ENCODE results near the gene CACNA1D. TPM values are rescaled to one million over a fixed set of nuclear protein-coding genes. Genes with fewer than 3 reads are reported as not detected.
"Not testable (repeated sequence)": the region's sequence is repeated elsewhere in the genome, so short reads cannot be mapped to it uniquely, and the experiment has no call there.

The CACNA1D gene
- total RNA-seq, 1 donor from 2014 or later = 0.95 TPM

DNA sequence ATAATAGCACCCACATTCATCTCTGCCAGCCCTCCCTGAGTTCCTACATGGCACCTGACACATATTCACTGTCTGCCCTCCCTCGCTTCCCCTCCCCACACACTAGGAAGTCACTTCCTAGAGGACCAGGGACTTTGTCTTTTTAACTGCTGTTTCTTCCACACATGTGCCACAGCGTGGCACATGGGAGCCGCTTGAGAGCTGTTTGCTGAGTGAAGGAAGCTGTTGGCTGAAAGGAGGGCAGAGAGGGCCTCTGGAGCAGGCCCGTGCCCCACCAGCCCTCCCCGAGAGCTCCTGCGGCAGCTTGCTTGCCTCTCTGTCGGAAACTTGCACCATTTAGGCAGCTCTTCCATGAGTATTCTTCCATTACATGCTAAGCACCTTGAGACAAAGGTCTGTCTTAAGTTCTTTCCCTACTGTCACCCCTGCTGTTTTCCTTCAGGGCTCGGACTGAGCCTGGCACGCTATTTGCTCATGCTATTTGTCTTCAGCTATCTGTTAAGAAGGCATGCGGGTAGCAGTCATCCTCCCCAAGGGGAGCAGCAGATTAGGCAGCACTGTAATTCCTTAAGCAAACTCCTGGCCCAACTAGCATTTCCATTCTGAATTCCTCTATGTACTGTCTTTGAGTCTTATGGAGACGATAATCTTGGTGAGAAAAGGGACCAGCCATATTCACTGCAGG, 72.2 kb downstream of the CACNA1D start:
- Mint-ChIP-seq H3K9me3 (ENCODE audit: low read depth) (no peaks in the 10 kb centered on the region), H3K27me3 (ENCODE audit: low read depth) (peaks cover 12% of the 10 kb centered on the region), H3K4me3 (ENCODE audit: unreplicated experiment) (no peak overlapping the region), H3K4me1 (ENCODE audit: low read depth) (no peaks in the 10 kb centered on the region), H3K36me3 (ENCODE audit: low read depth) (no peaks in the 10 kb centered on the region), H3K27ac (ENCODE audit: unreplicated experiment) (no peak overlapping the region)
- no peak for DNase-seq (ENCODE audit: low spot score)
- TF ChIP-seq, protein P1, sequence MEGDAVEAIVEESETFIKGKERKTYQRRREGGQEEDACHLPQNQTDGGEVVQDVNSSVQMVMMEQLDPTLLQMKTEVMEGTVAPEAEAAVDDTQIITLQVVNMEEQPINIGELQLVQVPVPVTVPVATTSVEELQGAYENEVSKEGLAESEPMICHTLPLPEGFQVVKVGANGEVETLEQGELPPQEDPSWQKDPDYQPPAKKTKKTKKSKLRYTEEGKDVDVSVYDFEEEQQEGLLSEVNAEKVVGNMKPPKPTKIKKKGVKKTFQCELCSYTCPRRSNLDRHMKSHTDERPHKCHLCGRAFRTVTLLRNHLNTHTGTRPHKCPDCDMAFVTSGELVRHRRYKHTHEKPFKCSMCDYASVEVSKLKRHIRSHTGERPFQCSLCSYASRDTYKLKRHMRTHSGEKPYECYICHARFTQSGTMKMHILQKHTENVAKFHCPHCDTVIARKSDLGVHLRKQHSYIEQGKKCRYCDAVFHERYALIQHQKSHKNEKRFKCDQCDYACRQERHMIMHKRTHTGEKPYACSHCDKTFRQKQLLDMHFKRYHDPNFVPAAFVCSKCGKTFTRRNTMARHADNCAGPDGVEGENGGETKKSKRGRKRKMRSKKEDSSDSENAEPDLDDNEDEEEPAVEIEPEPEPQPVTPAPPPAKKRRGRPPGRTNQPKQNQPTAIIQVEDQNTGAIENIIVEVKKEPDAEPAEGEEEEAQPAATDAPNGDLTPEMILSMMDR (IDR thresholded peaks at IDR 0.05) = no peak

DNA sequence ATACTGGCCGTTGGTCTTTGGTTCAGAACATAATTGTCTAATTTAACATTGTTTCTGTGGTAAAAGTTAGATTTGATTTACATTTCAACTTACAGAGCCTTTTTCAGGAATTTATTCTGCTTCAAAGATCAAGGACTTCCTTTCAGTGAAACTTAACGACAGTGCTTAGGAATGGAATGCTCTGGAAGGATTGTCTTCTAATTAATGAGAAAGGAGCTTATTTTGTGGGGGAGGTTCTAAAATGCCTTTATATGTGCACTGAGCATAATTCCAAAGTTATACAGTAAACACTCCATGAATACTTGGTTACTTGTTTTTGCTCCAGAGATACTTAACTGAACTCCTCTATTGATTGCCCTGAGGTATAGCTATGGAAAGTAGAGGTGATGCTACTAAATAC, 75.7 kb downstream of the CACNA1D start:
- H3K4me3 Mint-ChIP-seq (ENCODE audit: unreplicated experiment) = no peak overlapping the region
- no peaks in the 10 kb centered on the region for H3K36me3 Mint-ChIP-seq (ENCODE audit: low read depth)
- DNase-seq (ENCODE audit: low spot score) = no peak
- no peaks in the 10 kb centered on the region for H3K4me1 Mint-ChIP-seq (ENCODE audit: low read depth)
- no peaks in the 10 kb centered on the region for H3K9me3 Mint-ChIP-seq (ENCODE audit: low read depth)
- no peak overlapping the region for H3K27ac Mint-ChIP-seq (ENCODE audit: unreplicated experiment)
- H3K27me3 Mint-ChIP-seq (ENCODE audit: low read depth) = peaks cover 9% of the 10 kb centered on the region
- TF ChIP-seq, protein P1 (IDR thresholded peaks at IDR 0.05) = no peak

DNA sequence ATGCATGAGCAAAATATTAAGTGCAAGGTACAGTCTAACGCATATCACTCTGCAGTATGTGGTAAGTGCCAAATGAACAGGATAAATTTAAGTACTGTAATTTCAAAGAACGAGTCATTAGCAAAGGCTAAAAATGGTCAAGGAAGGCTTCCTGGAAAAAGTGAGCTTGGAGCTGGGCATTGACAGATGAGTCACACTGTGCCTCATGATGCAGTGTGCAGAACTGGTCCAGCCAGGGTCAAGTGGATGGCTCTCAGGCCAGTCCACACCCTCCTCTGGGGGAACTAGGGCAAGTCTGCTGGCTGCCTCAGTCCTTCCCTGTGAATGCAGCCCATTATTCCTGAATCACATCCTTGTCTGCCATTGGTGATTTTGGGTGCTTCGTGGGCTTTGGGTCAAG, 76.3 kb downstream of the CACNA1D start:
- Mint-ChIP-seq H3K4me1 (ENCODE audit: low read depth) (no peaks in the 10 kb centered on the region), H3K27me3 (ENCODE audit: low read depth) (peaks cover 10% of the 10 kb centered on the region), H3K27ac (ENCODE audit: unreplicated experiment) (no peak overlapping the region)

DNA sequence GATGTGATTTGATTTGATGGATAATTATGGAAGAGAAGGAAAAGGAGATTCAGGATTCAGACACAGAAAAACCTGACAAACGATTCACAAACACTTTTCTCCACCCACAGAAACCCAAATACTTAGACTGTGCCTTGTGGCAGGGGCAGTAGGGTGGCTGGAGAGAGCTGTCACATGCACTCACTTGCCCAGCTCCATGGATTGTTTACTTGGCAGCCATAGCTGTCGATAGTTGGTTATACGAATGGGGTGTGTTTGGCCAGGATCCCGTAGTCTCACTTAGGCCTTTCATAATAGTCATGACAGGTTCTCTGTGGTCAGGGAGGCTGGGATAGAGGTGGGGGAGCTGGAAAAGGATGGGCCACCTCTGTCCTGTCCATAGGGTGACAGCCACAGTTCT, 76.9 kb downstream of the CACNA1D start:
- Mint-ChIP-seq H3K4me3 (ENCODE audit: unreplicated experiment) (no peak overlapping the region), H3K27ac (ENCODE audit: unreplicated experiment) (no peak overlapping the region), H3K36me3 (ENCODE audit: low read depth) (no peaks in the 10 kb centered on the region), H3K9me3 (ENCODE audit: low read depth) (no peaks in the 10 kb centered on the region), H3K27me3 (ENCODE audit: low read depth) (peaks cover 8% of the 10 kb centered on the region), H3K4me1 (ENCODE audit: low read depth) (no peaks in the 10 kb centered on the region)
- no peak for DNase-seq (ENCODE audit: low spot score)
- TF ChIP-seq, protein P1 (IDR thresholded peaks at IDR 0.05) = no peak

More for the DNA sequence above, 76.3 kb downstream of the CACNA1D start:
- H3K9me3 Mint-ChIP-seq (ENCODE audit: low read depth) = no peaks in the 10 kb centered on the region
- no peak for DNase-seq (ENCODE audit: low spot score)
- no peaks in the 10 kb centered on the region for H3K36me3 Mint-ChIP-seq (ENCODE audit: low read depth)
- H3K4me3 Mint-ChIP-seq (ENCODE audit: unreplicated experiment) = no peak overlapping the region
- TF ChIP-seq, protein P1 (IDR thresholded peaks at IDR 0.05) = no peak

DNA sequence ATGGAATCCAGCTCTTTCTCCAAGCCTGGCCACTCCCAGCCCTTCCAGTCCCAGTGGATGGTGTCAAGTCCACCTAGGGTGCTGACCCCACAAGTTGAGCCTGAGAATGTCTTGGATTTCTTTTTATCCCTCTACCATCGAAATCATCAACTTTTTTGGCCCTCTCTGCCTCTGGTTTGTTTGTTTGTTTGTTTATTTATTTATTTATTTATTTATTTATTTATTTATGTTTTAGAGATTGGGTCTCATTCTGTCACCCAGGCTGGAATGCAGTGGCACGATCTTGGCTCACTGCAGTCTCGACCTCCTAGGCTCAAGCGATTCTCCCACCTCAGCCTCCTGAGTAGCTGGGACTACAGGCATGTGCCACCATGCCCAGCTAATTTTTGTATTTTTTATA, 77.8 kb downstream of the CACNA1D start:
- H3K27ac Mint-ChIP-seq (ENCODE audit: unreplicated experiment); H3K36me3 Mint-ChIP-seq (ENCODE audit: low read depth); H3K4me1 Mint-ChIP-seq (ENCODE audit: low read depth); H3K9me3 Mint-ChIP-seq (ENCODE audit: low read depth); H3K27me3 Mint-ChIP-seq (ENCODE audit: low read depth); H3K4me3 Mint-ChIP-seq (ENCODE audit: unreplicated experiment); DNase-seq (ENCODE audit: low spot score): not testable (repeated sequence)

DNA sequence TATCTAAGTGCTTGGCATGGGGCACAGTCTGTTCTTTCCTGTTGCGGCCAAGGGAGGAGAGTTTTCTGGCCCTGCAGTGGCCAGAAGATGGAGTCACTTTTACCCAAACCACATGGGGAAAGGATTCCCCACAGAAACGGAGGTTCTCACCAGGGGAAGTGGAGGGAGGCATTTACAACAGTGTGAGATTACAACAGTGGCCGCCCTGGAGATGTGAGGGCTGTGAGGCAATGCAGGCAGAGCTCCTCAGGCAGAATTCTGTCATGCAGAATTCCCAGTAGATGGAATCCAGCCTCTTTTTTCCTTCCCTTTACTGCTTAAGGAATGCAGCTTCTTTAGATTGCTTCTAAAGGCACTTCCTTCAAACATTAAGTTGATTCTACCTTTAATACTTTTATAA, 83.1 kb downstream of the CACNA1D start:
- Mint-ChIP-seq H3K27ac (ENCODE audit: unreplicated experiment) (no peak overlapping the region), H3K4me3 (ENCODE audit: unreplicated experiment) (no peak overlapping the region), H3K27me3 (ENCODE audit: low read depth) (peaks cover 3% of the 10 kb centered on the region), H3K9me3 (ENCODE audit: low read depth) (no peaks in the 10 kb centered on the region), H3K4me1 (ENCODE audit: low read depth) (no peaks in the 10 kb centered on the region), H3K36me3 (ENCODE audit: low read depth) (no peaks in the 10 kb centered on the region)
- DNase-seq (ENCODE audit: low spot score) = no peak
- TF ChIP-seq, protein P1 (IDR thresholded peaks at IDR 0.05) = no peak
